ENCODE results near the gene GAL3ST3.
"Not testable (repeated sequence)": the region's sequence is repeated elsewhere in the genome, so short reads cannot be mapped to it uniquely, and the experiment has no call there.

The GAL3ST3 gene

GRCh38 chr11:66012371-66012945 is 36.5 kb downstream of the GAL3ST3 start:
- no peak for DNase-seq

- DNase-seq: no peak
Measured at GRCh38 chr11:66011785-66012303, 37.1 kb downstream of the GAL3ST3 start, which contains the start of gene CST6. CST6 (plus strand) TSS chr11:66012008; CDS start chr11:66012045, 37 bp downstream.

- DNase-seq: no peak
Measured at GRCh38 chr11:66011239-66011784, 37.6 kb downstream of the GAL3ST3 start.

- DNase-seq: not testable (repeated sequence)
Measured at GRCh38 chr11:66010036-66010435, 38.9 kb downstream of the GAL3ST3 start.

GRCh38 chr11:66008468-66009101 is 40.4 kb downstream of the GAL3ST3 start:
- no peak for DNase-seq

- DNase-seq: no peak
Measured at GRCh38 chr11:66008095-66008467, 40.9 kb downstream of the GAL3ST3 start.

- no peak for DNase-seq
Measured at GRCh38 chr11:66007201-66007634, 41.7 kb downstream of the GAL3ST3 start.

GRCh38 chr11:66006891-66007176 is 42.1 kb downstream of the GAL3ST3 start:
- DNase-seq: no peak

GRCh38 chr11:66006134-66006890 is 42.6 kb downstream of the GAL3ST3 start:
- no peak for DNase-seq

- no peak for DNase-seq
Measured at GRCh38 chr11:66004186-66004585, 44.8 kb downstream of the GAL3ST3 start.

- DNase-seq: no peak
Measured at GRCh38 chr11:66003291-66003690, 45.7 kb downstream of the GAL3ST3 start.

- DNase-seq: no peak
Measured at GRCh38 chr11:66002648-66003225, 46.2 kb downstream of the GAL3ST3 start.

- DNase-seq: peak; percentile 86
Measured at GRCh38 chr11:66001942-66002647, 46.9 kb downstream of the GAL3ST3 start, which contains the start of the genes BANF1 and EIF1AD. BANF1 (plus strand) TSS chr11:66002503; CDS start chr11:66003251, 748 bp downstream. EIF1AD (minus strand) TSS chr11:66002157; CDS start chr11:66000389, 1,768 bp downstream.

- DNase-seq: no peak
Measured at GRCh38 chr11:65997286-65997685, 51.7 kb downstream of the GAL3ST3 start.

- no peak for DNase-seq
Measured at GRCh38 chr11:65992056-65992455, 56.9 kb downstream of the GAL3ST3 start.

Measured in effector CD8-positive, alpha-beta T cell (primary cell).